MM.1S (cell line): ENCODE data around the gene TPM1.

Source experiments
- EZH2 ChIP-seq: fragments of 300-600 bp; sonication (generic); optimal IDR thresholded peaks from 2 replicates; pipeline ENCODE3; 2017; ENCODE audit warnings: low read depth, mild to moderate bottlenecking, antibody characterized with exemption, low read length, mixed read lengths
- TF ChIP-seq, protein P1 (sequence below): fragments of 300-600 bp; sonication (generic); IDR thresholded peaks from 2 replicates; pipeline ENCODE4 v1.5.1; 2016; ENCODE audit warnings: antibody characterized with exemption, low read length, mixed read lengths

DNA sequence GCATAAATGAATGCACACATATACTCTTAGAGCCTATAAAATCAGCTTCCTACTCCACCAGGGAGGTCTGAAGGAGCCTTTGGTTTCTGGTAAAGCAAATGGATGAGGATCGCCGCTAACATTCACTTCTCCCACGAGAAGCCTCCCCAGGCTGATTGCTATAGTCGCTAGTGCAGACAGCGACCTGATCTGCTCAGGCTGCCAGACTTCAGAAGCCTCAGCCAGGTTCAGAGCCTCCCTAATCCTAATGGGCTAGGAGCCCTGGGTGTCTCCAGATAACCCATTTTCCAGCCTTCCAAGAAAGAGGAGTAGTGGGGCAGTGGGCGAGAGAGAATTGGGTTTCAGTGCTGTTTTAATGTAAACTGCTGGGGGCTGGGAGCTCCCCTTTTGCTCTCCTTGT, 35.4 kb downstream of the TPM1 start:
- TF ChIP-seq, protein P1, sequence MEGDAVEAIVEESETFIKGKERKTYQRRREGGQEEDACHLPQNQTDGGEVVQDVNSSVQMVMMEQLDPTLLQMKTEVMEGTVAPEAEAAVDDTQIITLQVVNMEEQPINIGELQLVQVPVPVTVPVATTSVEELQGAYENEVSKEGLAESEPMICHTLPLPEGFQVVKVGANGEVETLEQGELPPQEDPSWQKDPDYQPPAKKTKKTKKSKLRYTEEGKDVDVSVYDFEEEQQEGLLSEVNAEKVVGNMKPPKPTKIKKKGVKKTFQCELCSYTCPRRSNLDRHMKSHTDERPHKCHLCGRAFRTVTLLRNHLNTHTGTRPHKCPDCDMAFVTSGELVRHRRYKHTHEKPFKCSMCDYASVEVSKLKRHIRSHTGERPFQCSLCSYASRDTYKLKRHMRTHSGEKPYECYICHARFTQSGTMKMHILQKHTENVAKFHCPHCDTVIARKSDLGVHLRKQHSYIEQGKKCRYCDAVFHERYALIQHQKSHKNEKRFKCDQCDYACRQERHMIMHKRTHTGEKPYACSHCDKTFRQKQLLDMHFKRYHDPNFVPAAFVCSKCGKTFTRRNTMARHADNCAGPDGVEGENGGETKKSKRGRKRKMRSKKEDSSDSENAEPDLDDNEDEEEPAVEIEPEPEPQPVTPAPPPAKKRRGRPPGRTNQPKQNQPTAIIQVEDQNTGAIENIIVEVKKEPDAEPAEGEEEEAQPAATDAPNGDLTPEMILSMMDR, result no peak
- TF ChIP-seq EZH2, result no peak
